D721Med (cell line): ENCODE measurements around the gene ARID1B.

Experiments used
- DNase-seq: peaks from one replicate; pipeline ENCODE4 v3.0.0; 2011; ENCODE audit warnings: low spot score; ENCODE audit not compliant: insufficient read length
- FAIRE-seq: peaks from 2 replicates; lab custom pipeline; 2011; peaks lifted over from hg19 to GRCh38; lab: Jason Lieb, UNC
- TF ChIP-seq, protein P1 (sequence below): IDR thresholded peaks from 2 replicates; pipeline ENCODE4 v1.5.1; 2012; ENCODE audit warnings: mild to moderate bottlenecking, control low read depth; ENCODE audit not compliant: insufficient read depth; ENCODE audit errors: missing control alignments

The ARID1B gene

DNA sequence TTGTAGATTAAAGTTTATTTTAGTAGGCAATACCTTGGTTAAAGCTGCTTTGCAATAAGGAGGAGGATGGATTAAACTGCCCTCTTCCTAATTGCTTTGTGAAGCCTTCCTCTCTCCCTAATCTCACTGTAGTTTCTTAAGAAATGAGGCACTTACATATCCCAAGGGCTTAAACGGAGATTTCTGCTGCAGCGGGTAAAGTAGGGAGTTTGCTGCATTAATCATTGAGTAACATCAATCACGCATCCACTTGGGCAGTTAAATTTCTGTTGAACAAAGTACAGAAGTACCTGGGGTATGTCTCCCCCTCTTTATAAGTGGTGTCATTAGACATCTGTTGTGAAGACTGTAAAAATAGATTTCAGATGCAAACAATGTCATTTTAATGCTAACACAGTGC, 29.5 kb upstream of the ARID1B start:
- TF ChIP-seq, protein P1, sequence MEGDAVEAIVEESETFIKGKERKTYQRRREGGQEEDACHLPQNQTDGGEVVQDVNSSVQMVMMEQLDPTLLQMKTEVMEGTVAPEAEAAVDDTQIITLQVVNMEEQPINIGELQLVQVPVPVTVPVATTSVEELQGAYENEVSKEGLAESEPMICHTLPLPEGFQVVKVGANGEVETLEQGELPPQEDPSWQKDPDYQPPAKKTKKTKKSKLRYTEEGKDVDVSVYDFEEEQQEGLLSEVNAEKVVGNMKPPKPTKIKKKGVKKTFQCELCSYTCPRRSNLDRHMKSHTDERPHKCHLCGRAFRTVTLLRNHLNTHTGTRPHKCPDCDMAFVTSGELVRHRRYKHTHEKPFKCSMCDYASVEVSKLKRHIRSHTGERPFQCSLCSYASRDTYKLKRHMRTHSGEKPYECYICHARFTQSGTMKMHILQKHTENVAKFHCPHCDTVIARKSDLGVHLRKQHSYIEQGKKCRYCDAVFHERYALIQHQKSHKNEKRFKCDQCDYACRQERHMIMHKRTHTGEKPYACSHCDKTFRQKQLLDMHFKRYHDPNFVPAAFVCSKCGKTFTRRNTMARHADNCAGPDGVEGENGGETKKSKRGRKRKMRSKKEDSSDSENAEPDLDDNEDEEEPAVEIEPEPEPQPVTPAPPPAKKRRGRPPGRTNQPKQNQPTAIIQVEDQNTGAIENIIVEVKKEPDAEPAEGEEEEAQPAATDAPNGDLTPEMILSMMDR: no peak
- peak; percentile 23 for DNase-seq
- peak; percentile 92 for FAIRE-seq

DNA sequence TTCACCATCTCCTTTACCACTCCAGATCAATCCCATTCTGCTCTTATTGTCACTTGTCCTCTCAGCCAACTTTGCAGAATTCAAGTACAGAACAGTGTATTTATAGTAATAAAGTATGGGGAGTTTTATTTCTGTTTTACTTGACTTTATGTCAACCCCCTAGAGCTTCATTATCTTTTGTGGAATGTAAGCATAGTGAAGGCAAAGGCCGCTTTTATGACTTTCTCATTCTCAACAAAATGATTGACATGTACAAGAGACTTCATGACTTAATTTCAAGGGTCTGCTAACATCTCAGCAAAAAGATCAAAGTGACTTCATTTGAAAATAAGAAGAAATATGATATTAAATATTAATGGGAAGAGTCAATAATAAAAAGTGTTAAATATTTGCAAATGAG, 28.7 kb upstream of the ARID1B start:
- FAIRE-seq (no peak), DNase-seq (no peak)
- TF ChIP-seq, protein P1: no peak

DNA sequence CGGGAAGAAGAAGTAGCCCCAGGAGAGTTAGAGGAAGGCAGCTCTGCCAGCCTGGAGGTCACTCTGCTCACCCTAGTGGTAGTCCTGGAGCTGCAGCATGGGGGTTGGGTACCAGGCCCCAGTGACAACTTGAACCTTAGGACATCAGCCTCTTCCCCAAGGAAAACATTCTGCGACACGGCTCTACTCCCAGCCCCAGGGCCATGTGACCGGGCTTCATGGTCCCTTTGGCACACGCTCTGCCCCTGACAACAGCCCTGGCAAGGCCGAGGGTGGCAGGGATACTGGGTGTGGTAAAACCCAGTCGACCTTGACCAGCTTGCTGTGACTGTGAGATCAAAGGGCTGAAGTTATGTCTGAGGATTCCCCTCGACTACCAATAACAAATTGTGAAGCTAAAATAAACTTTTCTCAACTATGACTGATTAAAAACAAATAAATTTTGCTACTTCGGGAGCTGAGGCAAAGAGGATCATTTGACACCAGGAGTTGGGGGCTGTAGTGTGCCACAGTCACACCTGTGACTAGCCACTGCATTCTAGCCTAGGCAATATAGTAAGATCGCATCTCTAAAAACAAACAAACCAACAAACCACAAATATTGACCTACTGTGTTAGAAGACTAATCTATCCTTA, 24.4 kb upstream of the ARID1B start:
- TF ChIP-seq, protein P1: no peak
- no peak for FAIRE-seq
- no peak for DNase-seq

DNA sequence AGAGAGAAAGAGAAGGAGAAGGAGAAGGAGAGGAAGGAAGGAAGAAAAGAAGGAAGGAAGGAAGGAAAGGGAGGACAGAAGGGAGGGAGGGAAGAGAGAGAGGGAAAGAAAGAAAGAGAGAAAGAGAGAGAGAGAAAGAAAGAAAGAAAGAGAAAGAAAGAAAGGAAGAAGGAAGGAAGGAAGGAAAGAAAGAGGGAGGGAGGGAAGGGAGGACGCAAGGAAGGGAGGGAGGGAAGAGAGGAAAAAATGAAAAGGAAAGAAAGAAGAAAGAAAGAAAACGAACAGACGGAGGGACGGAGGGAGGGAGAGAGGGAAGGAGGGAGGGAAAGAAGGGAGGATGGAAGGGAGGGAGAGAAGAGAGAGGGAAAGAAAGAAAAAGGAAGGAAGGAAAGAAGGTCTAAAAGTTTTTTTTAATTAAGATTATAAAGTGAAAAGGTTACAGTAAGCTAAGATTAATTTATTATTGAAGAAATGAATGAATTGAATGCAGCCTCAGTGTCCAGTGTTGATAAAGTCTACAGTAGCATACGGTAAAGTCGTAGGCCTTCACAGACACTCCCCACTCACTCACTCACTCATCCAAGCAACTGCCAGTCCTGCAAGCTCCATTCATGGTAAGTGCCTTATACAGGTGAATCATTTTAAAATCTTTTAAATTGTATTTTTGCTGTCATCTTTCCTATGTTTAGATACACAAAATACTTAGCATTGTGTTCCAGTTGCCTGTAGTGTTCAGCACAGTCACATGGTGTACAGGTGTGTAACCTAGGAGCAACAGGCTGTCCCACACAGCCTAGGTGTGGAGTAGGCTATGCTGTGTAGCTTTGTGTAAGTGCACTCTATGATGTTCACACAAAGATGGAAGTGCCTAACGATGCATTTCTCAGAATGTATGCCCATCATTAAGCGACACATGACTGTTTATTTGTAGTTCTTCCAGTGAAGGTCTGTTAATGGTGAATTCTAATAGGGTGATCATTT, 20.3 kb upstream of the ARID1B start:
- TF ChIP-seq, protein P1: no peak
- DNase-seq (no peak), FAIRE-seq (no peak)

DNA sequence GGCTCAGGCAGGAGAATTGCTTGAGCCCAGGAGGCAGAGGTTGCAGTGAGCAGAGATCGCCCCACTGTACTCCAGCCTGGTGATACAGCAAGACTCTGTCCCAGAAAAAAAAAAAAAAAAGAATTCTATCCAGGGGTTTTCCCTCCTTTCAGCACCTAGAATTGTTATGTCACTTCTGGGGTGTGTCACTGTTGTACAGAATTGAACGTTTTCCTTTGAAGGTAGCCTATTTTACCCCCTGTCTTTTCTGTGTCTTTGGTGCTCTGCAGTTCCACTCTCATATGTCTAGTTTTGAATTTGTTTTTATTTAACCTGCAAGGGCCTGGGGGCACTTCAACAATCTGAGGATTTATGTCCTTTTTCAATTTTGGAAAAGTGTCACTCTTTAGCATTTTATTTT, 19.3 kb upstream of the ARID1B start:
- FAIRE-seq: no peak
- DNase-seq: no peak
- TF ChIP-seq, protein P1: no peak

DNA sequence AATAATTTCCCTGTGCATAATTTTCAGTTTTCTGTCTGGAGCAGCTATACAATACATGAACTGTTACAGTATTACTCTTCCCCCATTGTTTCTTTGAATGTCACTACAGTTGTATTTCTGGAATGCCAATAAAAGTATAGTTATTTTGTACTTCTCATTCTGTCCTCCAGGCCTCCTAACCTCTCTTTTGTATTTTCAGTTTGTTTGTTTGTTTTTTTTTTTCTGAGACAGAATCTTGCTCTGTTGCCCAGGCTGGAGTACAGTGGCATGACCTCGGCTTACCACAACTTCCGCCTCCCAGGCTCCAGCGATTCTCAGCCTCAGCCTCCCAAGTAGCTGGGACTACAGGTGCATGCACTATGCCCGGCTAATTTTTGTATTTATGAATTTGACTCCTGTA, 16.8 kb upstream of the ARID1B start:
- DNase-seq (no peak), FAIRE-seq (no peak)
- TF ChIP-seq, protein P1: no peak
